ENCODE measurements around the gene TENM4.

DNA sequence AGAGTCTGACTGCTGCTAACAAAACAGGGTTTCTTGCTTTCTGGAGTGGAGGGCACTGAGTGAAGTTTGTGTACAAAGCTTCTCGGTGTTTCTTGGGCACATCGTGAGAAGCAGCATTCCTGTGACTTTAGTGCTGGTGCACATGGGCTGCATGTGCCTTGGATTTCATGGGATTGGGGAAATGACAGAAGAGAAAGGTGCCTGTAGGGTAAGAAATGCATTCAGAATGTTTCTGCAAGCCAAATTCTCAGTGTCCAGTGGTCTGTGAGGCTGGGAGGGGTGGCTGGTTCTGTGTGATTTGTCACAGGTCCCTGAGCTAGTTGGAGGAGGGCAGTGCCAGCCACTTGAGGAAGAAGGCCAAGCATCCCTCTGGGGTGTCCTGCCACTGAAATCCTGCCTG lies 462.0 kb downstream of the TENM4 start:
- TF ChIP-seq, protein P1, sequence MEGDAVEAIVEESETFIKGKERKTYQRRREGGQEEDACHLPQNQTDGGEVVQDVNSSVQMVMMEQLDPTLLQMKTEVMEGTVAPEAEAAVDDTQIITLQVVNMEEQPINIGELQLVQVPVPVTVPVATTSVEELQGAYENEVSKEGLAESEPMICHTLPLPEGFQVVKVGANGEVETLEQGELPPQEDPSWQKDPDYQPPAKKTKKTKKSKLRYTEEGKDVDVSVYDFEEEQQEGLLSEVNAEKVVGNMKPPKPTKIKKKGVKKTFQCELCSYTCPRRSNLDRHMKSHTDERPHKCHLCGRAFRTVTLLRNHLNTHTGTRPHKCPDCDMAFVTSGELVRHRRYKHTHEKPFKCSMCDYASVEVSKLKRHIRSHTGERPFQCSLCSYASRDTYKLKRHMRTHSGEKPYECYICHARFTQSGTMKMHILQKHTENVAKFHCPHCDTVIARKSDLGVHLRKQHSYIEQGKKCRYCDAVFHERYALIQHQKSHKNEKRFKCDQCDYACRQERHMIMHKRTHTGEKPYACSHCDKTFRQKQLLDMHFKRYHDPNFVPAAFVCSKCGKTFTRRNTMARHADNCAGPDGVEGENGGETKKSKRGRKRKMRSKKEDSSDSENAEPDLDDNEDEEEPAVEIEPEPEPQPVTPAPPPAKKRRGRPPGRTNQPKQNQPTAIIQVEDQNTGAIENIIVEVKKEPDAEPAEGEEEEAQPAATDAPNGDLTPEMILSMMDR (IDR thresholded peaks at IDR 0.05) = no peak
- no peak for TF ChIP-seq POLR2AphosphoS5 (IDR thresholded peaks at IDR 0.05; ENCODE audit: low read depth, low read length)
